EL (cell line): Measurements from ENCODE around the gene RNF103.
"Not testable (repeated sequence)": the region's sequence is repeated elsewhere in the genome, so short reads cannot be mapped to it uniquely, and the experiment has no call there.

Experiments
- DNase-seq: peaks from one replicate; pipeline ENCODE4 v3.0.0-alpha.2; 2016

Gene RNF103

DNA sequence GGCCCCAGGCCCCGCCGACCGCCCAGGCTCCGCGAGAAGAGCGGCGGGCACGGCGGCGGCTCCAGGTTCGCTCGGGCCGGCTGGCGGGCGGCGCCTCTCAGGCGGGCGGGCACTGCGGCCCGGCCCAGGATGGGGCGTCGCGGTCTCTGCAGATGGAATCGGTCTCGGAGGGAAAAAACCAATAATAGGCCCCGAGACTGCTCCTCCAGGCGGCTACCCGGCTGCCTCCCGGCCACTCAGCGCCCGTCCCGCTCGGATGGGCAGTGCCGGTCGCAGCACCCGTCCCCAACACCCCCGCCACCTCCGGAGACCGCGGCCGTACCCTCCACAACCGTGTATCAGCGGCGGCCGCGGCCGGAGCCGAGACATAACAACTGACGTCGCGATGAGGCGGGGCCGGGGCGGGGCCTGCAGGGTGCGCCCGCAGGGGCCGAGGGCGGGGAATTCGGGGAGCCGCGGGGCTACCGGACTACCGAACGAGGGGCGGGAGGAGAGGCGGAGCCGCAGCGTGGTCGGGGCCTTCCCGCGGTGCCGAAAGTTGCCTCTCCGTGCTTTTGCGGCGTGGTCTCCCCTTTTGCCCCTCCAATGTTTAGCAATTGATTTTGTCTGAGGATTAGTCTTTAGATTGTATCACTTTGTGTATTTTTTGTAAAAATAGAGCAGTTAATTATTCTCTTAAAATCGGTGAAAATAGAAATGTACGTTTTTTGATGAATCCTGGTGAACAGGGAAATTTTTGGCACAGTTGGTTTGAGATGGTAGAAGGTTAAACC is at the start of gene RNF103:
Gene RNF103 (minus strand): TSS at position 372 of the 773 bp plus-strand sequence. CDS start 979 bp downstream, outside the sequence.
- DNase-seq = peak; percentile 90

DNA sequence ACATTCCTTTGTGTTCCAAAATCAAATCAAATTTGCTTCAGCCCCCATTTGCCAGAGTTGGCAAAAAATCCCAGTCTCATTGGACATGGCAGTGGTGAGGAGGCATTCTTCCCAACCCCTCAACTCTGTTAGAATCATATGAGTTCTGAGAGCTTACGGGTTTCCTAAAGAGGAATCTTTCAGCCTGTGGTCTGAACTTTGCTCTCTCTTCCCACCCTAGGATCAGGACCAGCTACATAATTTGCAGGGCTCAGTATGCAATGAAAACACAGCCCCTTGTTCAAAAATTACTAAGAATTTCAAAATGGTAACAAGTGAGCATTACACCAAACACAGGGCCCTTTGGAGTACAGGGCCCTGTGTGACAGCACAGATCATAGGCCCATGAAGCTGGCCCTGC is 49.3 kb upstream of the RNF103 start:
- no peak for DNase-seq

- DNase-seq = no peak
Measured at GRCh38 chr2:86672027-86672545, 48.4 kb upstream of the RNF103 start.

GRCh38 chr2:86671337-86671981 is 47.8 kb upstream of the RNF103 start:
- peak; percentile 13 for DNase-seq

DNA sequence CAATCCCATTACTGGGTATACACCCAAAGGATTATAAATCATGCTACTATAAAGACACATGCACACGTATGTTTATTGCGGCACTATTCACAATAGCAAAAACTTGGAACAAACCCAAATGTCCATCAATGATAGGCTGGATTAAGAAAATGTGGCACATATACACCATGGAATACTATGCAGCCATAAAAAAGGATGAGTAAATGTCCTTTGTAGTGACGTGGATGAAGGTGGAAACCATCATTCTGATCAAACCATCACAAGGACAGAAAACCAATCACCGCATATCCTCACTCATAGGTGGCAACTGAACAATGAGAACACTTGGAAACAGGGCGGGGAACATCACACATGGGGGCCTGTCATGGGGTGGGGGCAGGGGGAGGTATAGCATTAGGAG is 45.7 kb upstream of the RNF103 start:
- DNase-seq = not testable (repeated sequence)

GRCh38 chr2:86661333-86661732 is 37.7 kb upstream of the RNF103 start:
- DNase-seq = no peak

- DNase-seq = no peak
Measured at GRCh38 chr2:86650188-86650587, 26.5 kb upstream of the RNF103 start.

DNA sequence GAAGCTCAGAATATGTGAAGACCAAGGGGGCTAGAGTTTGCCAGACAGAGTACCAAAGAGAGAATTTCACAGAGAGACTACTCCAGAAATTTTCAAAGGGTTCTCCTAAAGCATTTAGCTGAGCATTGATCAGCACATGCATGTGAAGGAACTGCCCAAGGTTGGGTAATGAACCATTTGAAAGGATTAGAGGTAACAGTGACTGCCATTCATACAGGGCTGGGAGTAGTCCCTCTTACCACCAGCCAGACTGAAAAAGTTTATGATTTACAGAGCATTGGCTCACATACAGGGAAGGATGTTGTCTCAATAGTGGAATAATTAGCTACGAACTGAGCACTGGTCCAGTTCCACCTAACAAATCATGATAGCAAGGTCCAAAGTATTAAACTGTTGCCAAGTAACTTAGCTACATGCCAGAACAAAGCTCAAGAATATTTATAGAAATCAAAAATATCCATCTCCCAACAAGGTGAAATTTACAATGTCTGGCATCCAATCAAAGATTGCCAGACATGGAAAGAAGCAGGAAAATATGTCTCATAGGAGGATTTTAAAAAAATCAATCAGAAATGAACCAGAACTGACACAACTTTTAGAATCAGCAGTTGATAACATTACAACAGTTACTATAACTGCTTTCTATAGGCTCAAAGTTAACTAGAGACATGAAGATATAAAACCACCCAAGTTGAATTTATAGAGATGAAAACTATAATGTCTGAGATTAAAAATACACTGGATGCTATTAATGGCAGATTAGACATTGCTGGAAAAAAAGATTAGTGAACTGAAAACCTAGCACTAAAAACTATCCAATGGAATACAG is 25.7 kb upstream of the RNF103 start:
- DNase-seq = no peak

DNA sequence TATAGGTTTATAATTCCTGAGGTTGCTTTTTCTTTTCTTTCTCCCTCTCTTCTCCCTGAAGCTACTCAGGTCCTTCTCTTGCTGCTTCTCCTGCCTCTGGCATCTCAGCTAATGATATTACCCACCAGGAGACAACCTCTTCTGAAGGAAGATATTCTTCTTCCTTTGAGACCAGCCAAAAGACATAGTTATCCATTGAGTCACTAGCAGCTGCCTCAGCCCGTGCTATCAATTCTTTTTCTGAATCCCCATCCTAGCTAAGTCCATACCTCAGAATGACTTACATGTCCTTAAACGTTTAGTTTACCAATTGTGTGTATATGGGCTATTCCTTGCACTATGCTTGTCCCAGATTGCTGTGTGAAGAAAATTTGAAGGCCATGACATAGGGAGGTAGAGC is 25.0 kb upstream of the RNF103 start:
- DNase-seq = peak; percentile 36

DNA sequence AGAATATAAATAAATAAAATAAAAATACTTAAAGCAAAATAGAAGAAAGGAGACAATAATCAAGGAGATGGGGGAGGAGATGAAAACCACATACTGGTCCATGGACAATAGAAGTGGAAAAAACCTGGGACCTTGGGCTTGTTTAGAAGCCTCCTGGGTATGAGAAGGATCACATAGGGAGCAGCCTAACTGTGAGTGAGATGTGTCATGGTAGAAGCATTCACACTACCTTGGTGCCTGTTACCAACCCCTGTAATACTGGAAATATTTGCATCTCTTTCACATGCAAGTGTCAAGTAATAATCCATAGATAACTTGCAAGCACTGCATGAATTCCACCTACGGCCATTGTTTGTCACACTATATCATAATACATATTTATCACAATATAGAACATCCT is 23.2 kb upstream of the RNF103 start:
- DNase-seq = no peak

DNA sequence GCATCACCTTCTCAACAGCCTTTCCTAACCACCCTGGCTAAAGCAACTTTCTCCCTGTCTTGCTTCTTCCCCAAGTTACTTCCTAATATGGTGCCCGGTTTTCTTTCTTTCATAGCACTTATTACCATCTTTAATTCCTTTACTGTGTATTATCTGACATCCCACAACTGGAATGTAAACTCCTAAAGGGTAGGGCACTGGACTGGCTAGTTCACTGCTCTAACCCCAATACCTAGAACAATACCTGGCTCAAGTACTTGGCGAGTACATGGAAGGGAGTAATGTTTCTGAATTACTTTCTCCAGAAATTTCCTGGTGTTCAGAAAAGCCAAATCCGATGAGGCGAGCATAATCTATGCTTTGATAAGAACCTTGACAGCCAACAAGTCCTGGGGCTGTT is 22.7 kb upstream of the RNF103 start:
- DNase-seq = no peak

GRCh38 chr2:86645752-86646151 is 22.1 kb upstream of the RNF103 start:
- no peak for DNase-seq

GRCh38 chr2:86638712-86639111 is 15.0 kb upstream of the RNF103 start:
- no peak for DNase-seq

DNA sequence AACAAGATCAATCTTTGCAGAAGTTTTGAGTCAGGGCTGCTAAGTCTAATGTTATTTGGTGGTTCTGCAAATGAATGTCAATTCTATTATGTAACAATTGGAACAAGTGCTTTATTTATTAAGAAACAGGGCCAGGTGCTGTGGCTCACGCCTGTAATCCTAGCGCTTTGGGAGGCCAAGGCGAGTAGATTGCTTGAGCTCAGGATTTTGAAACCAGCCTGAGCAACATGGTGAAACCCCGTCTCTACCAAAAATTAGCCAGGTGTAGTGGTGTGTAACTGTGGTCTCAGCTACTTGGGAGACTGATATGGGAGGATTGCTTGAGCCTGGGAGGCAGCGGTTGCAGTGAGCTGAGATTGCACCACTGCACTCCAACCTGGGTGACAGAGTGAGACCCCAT is 13.2 kb upstream of the RNF103 start:
- no peak for DNase-seq

- DNase-seq = no peak
Measured at GRCh38 chr2:86634352-86634751, 10.7 kb upstream of the RNF103 start.

DNA sequence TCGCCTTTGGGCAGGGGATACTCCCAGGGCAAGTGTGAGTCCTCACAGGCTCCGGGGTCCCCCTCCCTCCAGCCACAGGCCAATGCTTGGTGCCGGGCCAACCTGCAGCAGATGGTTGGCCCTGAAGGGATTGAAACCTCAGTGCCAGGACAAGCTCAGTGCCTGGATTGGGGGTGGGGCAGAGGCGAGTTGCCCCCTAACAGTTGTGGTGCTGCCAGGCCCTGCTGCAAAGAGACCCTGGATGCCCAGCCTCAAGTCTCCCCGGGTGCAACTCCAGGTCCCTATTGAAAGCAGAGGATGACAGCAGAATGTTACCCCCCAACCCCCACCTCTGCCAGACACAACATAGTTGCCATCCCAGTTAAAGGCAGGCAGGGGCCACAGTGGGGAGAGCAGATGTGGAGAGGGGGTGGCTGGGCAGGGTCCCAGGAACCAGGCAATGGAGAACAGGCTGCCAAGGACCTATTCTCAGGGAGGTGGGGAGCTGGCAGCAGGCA is 9.5 kb upstream of the RNF103 start:
- DNase-seq = no peak

DNA sequence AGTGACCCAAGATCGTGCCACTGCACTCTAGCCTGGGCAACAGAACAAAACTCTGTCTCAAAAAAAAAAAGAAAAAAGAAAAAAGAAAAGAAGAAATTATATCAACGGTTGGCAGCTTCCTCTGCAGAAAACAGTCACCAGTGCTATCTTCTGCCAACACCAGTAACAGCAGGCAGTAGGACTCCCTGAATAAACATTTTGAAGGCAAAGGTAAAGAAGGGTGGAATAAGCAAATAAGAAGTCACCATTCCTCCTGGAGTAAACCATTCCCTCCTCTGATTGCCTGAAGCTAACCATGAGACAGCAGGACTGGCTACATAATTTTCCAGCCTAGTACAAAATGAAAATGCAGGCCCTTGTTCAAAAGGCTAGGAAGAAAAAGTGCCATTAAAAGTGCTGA is 9.0 kb upstream of the RNF103 start:
- no peak for DNase-seq

GRCh38 chr2:86631846-86632485 is 8.3 kb upstream of the RNF103 start:
- DNase-seq = peak; percentile 8

DNA sequence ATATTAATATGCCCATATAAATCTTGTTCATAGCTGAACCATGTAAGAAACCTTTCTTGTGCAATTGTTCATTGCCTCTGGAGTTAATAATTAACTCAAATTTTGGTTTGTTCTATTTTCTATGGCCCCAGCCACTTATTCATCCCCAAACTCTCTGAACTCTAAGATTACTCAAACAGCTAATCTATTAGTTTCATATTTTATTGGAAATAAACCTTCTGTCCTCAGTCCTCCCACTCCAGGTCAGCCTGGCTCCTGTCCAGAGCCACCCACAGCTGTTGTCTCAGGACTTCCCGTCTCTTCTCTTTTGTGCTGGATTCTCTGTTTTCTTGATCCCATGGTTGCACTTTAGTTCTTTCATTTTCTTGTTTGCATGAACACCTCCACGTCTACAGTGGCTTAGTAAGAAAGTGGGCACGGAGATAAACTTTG is 4.4 kb upstream of the RNF103 start:
- DNase-seq = no peak

DNA sequence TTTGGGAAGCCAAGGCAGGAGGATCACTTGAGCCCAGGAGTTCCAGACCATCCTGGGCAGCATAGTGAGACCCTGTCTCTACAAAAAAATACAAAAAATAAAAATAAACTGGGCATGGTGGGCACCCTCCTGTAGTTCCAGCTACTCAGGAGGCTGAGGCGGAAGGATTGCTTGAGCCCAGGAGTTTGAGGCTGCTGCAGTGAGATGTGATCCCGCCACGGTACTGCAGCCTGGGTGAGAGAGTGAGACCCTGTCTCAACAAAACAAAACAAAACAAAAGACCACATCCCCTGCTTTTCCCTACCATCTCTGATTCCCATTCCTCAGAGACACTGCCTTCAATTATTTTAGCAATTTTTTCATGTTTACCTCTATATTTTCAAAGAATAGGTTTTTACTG is 3.9 kb upstream of the RNF103 start:
- DNase-seq = no peak

DNA sequence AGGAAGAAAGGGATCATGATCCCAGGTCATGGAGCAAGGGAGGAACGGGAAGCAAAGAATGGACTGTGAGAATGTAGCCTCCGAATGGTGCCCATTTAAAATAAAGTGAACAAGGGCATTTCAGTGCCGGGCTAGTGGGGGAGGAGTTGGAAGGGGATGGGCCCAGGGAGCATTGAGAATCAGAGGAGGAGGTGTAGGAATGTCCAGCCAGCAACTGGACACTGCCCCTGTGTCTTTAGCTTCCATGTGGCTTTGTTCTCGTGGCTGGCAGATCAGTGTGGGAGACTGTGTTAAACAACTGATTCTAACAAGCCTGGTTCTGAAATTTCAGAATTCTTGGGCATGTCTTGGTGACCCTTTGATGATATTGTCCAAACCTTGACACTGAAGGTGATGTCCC is 1.4 kb upstream of the RNF103 start:
- DNase-seq = no peak

GRCh38 chr2:86624267-86624547 is 542 bp upstream of the RNF103 start:
- DNase-seq = no peak

- no peak for DNase-seq
Measured at GRCh38 chr2:86623043-86623493, 597 bp downstream of the RNF103 start.
